ENCODE data around the gene CYTH4.

Gene CYTH4

DNA sequence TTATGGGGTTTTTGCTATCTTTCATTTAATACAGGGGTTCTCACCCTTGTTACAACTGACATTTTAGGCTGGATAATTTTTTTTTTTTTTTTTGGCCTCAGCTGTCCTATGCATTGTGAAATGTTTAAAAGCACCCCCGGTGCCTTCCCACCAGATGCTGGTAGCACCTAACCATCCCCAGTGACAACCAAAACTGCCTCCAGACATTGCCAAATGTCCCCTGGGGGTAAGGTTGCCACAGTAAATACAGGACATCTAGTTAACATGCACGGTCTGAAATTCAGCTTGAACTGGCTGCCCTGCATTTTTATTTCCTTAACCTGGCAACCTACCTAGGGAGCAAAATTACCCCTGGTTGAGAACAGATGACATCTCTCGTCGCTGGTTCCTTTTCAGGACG is 72.4 kb downstream of the CYTH4 start:
- no peak for DNase-seq (ENCODE audit: low read depth, low spot score)
- no peaks in the 10 kb centered on the region for H3K9me3 ChIP-seq (ENCODE audit: low read depth, low read length)
- no peak overlapping the region for H3K9ac ChIP-seq (ENCODE audit: insufficient read length)
- TF ChIP-seq EZH2 (IDR thresholded peaks at IDR 0.05): no peak
- TF ChIP-seq POLR2AphosphoS5 (IDR thresholded peaks at IDR 0.05; ENCODE audit: borderline replicate concordance, low read depth, low read length): no peak
- no peak for TF ChIP-seq FOXP2 (optimal IDR thresholded peaks at IDR 0.05; ENCODE audit: control extremely low read depth, extremely low read length, insufficient read depth)
- H3K4me3 ChIP-seq: no peak overlapping the region
- H3K36me3 ChIP-seq (ENCODE audit: insufficient read depth, low read length): no peaks in the 10 kb centered on the region
- no peak overlapping the region for H3K27ac ChIP-seq

DNA sequence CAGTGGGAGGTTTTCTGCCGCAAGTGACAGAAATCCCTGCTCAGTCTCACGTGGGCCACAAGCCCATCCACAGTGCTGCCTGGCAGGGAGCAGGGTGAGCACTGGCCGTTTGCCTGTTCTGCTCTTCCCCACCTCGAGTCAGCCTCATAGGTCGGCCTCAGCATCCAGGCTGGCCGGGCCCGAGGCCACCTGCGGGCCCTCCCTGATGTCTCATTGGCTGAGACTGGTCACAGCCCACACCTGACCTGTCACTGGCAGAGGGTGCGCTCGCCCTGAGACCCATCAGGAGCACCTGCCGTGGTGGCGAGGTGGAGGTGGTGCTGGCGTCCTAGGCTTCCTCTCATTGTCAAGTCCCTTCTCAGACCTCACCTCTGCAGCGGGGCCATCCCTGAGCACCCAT is 72.9 kb downstream of the CYTH4 start:
- H3K9ac ChIP-seq (ENCODE audit: insufficient read length): no peak overlapping the region
- no peaks in the 10 kb centered on the region for H3K36me3 ChIP-seq (ENCODE audit: insufficient read depth, low read length)
- no peak overlapping the region for H3K27ac ChIP-seq
- TF ChIP-seq EZH2 (IDR thresholded peaks at IDR 0.05) (no peak), POLR2AphosphoS5 (IDR thresholded peaks at IDR 0.05; ENCODE audit: borderline replicate concordance, low read depth, low read length) (no peak), FOXP2 (optimal IDR thresholded peaks at IDR 0.05; ENCODE audit: control extremely low read depth, extremely low read length, insufficient read depth) (no peak)
- no peak for DNase-seq (ENCODE audit: low read depth, low spot score)
- no peaks in the 10 kb centered on the region for H3K9me3 ChIP-seq (ENCODE audit: low read depth, low read length)
- H3K4me3 ChIP-seq: no peak overlapping the region

DNA sequence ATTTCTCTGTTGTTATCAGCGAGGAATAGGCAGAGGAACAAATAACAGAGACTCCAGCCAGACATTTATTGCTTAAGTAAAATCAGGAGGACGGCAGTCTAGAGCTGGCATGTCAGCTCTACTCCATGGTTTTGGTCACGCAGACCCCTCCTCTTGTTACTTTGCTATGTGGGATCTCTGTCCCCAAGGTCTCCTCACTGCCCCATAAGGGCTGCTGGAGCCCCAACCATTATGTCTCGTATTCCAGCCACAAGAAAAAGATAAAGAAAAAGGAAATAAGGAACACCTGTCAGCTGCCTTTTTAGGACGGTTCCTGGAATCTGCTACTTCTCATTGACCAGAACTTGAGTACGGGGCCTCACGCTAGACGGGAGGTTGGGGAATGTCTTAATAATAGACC is 74.6 kb downstream of the CYTH4 start:
- no peaks in the 10 kb centered on the region for H3K9me3 ChIP-seq (ENCODE audit: low read depth, low read length)
- TF ChIP-seq POLR2AphosphoS5 (IDR thresholded peaks at IDR 0.05; ENCODE audit: borderline replicate concordance, low read depth, low read length) (no peak), FOXP2 (optimal IDR thresholded peaks at IDR 0.05; ENCODE audit: control extremely low read depth, extremely low read length, insufficient read depth) (no peak), EZH2 (IDR thresholded peaks at IDR 0.05) (no peak)
- H3K9ac ChIP-seq (ENCODE audit: insufficient read length): no peak overlapping the region
- DNase-seq (ENCODE audit: low read depth, low spot score): no peak
- H3K36me3 ChIP-seq (ENCODE audit: insufficient read depth, low read length): no peaks in the 10 kb centered on the region
- no peak overlapping the region for H3K4me3 ChIP-seq
- no peak overlapping the region for H3K27ac ChIP-seq

DNA sequence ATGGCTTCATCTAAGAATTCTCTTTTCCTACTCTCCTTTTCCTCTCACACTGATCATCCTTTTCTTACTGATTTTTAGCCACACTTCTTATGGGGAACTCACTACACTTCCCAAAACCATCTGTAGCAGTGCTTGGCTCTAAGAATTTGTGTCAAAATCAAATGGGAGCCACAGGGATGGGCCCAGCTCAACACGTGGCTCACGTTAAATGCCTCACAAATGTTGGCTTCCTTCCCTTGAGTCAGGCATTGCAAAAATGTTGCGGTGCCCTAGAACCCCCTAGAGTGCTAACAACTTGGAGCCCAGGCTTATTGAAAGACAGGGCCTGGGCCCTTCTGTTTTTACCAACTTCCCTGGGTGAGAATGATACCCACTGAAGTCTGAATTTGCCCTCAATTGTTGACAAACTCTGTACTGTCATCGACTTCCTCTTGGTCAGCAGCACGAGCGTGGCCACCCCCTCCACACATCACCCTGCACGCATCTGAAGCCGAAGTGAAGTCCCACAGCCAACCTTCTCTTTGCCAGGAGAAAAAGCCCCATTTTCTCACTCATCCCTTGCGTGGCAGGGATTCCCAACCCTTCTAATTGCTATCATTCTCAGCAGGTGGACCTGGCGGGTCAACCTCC is 75.3 kb downstream of the CYTH4 start:
- Histone ChIP-seq H3K4me3 (no peak overlapping the region), H3K9ac (ENCODE audit: insufficient read length) (no peak overlapping the region), H3K36me3 (ENCODE audit: insufficient read depth, low read length) (no peaks in the 10 kb centered on the region), H3K27ac (no peak overlapping the region), H3K9me3 (ENCODE audit: low read depth, low read length) (no peaks in the 10 kb centered on the region)
- no peak for TF ChIP-seq POLR2AphosphoS5 (IDR thresholded peaks at IDR 0.05; ENCODE audit: borderline replicate concordance, low read depth, low read length)
- TF ChIP-seq FOXP2 (optimal IDR thresholded peaks at IDR 0.05; ENCODE audit: control extremely low read depth, extremely low read length, insufficient read depth): no peak
- TF ChIP-seq EZH2 (IDR thresholded peaks at IDR 0.05): no peak
- DNase-seq (ENCODE audit: low read depth, low spot score): no peak

DNA sequence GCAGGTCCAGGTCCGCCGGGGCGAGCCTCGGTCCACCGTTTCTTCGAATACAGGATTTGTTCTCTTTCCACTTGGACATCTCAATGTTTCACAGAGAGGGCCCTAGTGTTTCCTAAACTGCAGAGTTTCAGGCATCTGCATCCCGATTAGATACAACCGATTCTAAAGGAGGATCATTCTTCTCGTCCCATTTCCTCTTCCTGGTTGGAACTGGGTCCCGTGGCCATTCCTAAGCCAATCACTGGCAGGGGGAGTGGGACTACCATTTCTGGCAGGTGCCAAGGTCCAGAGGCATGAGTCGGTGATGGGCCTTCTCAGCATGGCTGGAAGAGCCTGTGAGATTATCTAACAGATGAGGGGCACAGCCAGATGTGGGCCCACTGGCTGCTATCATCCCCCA is 76.1 kb downstream of the CYTH4 start:
- no peak overlapping the region for H3K9ac ChIP-seq (ENCODE audit: insufficient read length)
- H3K36me3 ChIP-seq (ENCODE audit: insufficient read depth, low read length): no peaks in the 10 kb centered on the region
- no peak for DNase-seq (ENCODE audit: low read depth, low spot score)
- no peak overlapping the region for H3K4me3 ChIP-seq
- TF ChIP-seq EZH2 (IDR thresholded peaks at IDR 0.05) (no peak), POLR2AphosphoS5 (IDR thresholded peaks at IDR 0.05; ENCODE audit: borderline replicate concordance, low read depth, low read length) (no peak), FOXP2 (optimal IDR thresholded peaks at IDR 0.05; ENCODE audit: control extremely low read depth, extremely low read length, insufficient read depth) (no peak)
- no peak overlapping the region for H3K27ac ChIP-seq
- no peaks in the 10 kb centered on the region for H3K9me3 ChIP-seq (ENCODE audit: low read depth, low read length)

DNA sequence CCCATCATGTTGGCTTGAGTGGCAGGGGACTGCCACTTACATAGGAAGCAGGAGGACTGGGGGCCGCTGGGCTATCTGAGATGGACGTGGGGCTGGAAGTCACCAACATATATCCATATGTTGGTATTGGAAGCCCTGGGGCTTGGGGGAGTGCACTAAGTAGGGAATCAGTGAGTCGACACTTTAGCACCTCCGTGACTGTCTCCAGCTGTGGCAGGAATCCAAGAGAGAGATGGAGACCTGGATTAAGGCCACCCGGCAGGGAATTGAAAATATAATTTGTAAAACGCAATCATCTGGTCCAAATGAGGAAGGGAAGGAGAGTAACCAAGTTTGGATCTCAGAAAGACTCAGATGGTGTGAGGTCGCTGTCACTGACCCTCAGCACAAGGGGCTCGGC is 76.6 kb downstream of the CYTH4 start:
- H3K9me3 ChIP-seq (ENCODE audit: low read depth, low read length): no peaks in the 10 kb centered on the region
- no peaks in the 10 kb centered on the region for H3K36me3 ChIP-seq (ENCODE audit: insufficient read depth, low read length)
- H3K4me3 ChIP-seq: no peak overlapping the region
- no peak for DNase-seq (ENCODE audit: low read depth, low spot score)
- TF ChIP-seq EZH2 (IDR thresholded peaks at IDR 0.05) (no peak), POLR2AphosphoS5 (IDR thresholded peaks at IDR 0.05; ENCODE audit: borderline replicate concordance, low read depth, low read length) (no peak), FOXP2 (optimal IDR thresholded peaks at IDR 0.05; ENCODE audit: control extremely low read depth, extremely low read length, insufficient read depth) (no peak)
- H3K27ac ChIP-seq: no peak overlapping the region
- no peak overlapping the region for H3K9ac ChIP-seq (ENCODE audit: insufficient read length)

DNA sequence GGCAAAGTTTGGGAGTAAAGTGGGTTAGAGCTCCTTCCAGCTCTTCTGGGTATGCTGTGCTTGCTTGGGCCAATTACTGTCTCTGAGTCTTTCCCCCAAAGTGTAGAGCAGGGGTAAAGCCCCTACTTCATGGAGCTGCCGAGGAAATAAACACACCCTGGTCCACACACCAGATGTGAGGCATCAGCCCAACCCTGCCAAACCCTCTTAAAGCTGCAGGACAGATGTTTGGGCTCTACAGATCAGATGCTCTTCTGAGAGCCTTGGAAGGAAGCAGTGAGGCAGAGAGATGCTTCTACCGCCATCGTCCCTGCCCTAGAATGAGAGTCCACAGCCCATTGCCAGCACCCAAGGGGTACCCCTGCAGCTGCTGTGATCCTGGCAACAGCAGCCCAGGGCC is 80.3 kb downstream of the CYTH4 start:
- Histone ChIP-seq H3K27ac (no peak overlapping the region), H3K9ac (ENCODE audit: insufficient read length) (no peak overlapping the region), H3K36me3 (ENCODE audit: insufficient read depth, low read length) (no peaks in the 10 kb centered on the region), H3K4me3 (no peak overlapping the region), H3K9me3 (ENCODE audit: low read depth, low read length) (no peaks in the 10 kb centered on the region)
- no peak for DNase-seq (ENCODE audit: low read depth, low spot score)
- no peak for TF ChIP-seq EZH2 (IDR thresholded peaks at IDR 0.05)
- no peak for TF ChIP-seq POLR2AphosphoS5 (IDR thresholded peaks at IDR 0.05; ENCODE audit: borderline replicate concordance, low read depth, low read length)
- no peak for TF ChIP-seq FOXP2 (optimal IDR thresholded peaks at IDR 0.05; ENCODE audit: control extremely low read depth, extremely low read length, insufficient read depth)

DNA sequence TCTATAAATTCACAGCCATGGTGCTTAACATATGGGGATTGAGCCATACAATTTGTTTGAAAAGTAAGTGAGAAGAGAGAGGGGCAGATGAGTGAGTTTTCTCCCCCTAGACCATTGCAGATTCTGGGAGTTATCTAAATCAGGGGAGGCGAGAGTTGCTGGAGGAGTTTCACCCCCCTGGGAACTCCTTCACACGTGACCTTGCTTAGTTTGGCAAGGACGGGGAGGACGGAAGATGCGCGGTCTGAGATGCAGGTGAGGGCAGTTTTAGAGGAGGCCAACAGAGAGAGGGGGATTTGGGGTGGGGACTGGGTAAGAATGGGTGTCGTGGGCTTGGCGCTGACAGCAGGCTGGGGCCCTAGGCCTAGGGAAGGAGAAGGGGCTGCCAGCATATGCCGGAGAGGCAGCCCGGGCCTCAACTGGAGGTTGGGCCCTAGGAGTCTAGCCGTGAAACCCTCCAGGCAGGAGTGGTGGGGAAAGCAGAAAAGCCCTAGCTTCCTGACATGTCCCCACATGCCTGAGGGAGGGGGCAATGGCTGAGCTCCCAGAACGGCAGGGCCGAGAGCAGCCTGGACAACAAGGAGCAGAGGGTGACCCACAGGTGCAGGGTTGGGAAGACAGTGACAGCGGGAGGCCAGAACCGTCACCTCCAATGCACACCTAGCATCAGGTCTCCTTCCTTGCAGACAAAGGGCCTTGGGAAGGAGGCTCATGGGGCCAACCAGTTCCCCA is 81.1 kb downstream of the CYTH4 start:
- DNase-seq (ENCODE audit: low read depth, low spot score): no peak
- Histone ChIP-seq H3K4me3 (no peak overlapping the region), H3K9me3 (ENCODE audit: low read depth, low read length) (no peaks in the 10 kb centered on the region), H3K9ac (ENCODE audit: insufficient read length) (no peak overlapping the region), H3K27ac (no peak overlapping the region), H3K36me3 (ENCODE audit: insufficient read depth, low read length) (no peaks in the 10 kb centered on the region)
- TF ChIP-seq POLR2AphosphoS5 (IDR thresholded peaks at IDR 0.05; ENCODE audit: borderline replicate concordance, low read depth, low read length) (no peak), EZH2 (IDR thresholded peaks at IDR 0.05) (no peak), FOXP2 (optimal IDR thresholded peaks at IDR 0.05; ENCODE audit: control extremely low read depth, extremely low read length, insufficient read depth) (no peak)
